ENCODE measurements around the gene GPRC5D. TPM values are rescaled to one million over a fixed set of nuclear protein-coding genes. Genes with fewer than 3 reads are reported as not detected.

GPRC5D gene
- total RNA-seq, 4 donors from 2014 or later, result 0.95 TPM; not detected in 3

- WGBS, 2 donors, result 91 to 92% methylated on average over 7 of the region's 7 CpGs
Observed at GRCh38 chr12:12922978-12923377, 29.0 kb downstream of the GPRC5D start.

GRCh38 chr12:12922191-12922616 lies 29.8 kb downstream of the GPRC5D start:
- WGBS, 2 donors, result 53 to 60% methylated on average over 6 of the region's 6 CpGs
- H3K4me1 ChIP-seq, result peaks cover 0 to 17% (median 11%) of the 10 kb centered on the region in 3 donors
- H3K4me3 ChIP-seq, result no peak overlapping the region
- H3K27me3 ChIP-seq, result no peaks in the 10 kb centered on the region
- intact Hi-C loops (cut with DNase I), result no loop called here
- TF ChIP-seq POLR2A (IDR thresholded peaks at IDR 0.05), result no peak
- TF ChIP-seq, protein P1, sequence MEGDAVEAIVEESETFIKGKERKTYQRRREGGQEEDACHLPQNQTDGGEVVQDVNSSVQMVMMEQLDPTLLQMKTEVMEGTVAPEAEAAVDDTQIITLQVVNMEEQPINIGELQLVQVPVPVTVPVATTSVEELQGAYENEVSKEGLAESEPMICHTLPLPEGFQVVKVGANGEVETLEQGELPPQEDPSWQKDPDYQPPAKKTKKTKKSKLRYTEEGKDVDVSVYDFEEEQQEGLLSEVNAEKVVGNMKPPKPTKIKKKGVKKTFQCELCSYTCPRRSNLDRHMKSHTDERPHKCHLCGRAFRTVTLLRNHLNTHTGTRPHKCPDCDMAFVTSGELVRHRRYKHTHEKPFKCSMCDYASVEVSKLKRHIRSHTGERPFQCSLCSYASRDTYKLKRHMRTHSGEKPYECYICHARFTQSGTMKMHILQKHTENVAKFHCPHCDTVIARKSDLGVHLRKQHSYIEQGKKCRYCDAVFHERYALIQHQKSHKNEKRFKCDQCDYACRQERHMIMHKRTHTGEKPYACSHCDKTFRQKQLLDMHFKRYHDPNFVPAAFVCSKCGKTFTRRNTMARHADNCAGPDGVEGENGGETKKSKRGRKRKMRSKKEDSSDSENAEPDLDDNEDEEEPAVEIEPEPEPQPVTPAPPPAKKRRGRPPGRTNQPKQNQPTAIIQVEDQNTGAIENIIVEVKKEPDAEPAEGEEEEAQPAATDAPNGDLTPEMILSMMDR (IDR thresholded peaks at IDR 0.05), result no peak
- peak overlapping the region in 1 of 4 donors; percentile 21 for H3K27ac ChIP-seq
- DNase-seq, result no peak
- H3K9me3 ChIP-seq, result no peaks in the 10 kb centered on the region
- no peaks in the 10 kb centered on the region for H3K36me3 ChIP-seq

More at GRCh38 chr12:12922978-12923377, 29.0 kb downstream of the GPRC5D start:
- no peaks in the 10 kb centered on the region for H3K36me3 ChIP-seq
- H3K4me1 ChIP-seq, result peaks cover 0 to 18% (median 11%) of the 10 kb centered on the region in 3 donors
- no peak for TF ChIP-seq POLR2A (IDR thresholded peaks at IDR 0.05)
- TF ChIP-seq, protein P1 (IDR thresholded peaks at IDR 0.05), result no peak
- H3K9me3 ChIP-seq, result no peaks in the 10 kb centered on the region
- DNase-seq, result no peak
- H3K27me3 ChIP-seq, result no peaks in the 10 kb centered on the region
- intact Hi-C loops (cut with DNase I), result no loop called here
- H3K27ac ChIP-seq, result no peak overlapping the region
- no peak overlapping the region for H3K4me3 ChIP-seq

DNA sequence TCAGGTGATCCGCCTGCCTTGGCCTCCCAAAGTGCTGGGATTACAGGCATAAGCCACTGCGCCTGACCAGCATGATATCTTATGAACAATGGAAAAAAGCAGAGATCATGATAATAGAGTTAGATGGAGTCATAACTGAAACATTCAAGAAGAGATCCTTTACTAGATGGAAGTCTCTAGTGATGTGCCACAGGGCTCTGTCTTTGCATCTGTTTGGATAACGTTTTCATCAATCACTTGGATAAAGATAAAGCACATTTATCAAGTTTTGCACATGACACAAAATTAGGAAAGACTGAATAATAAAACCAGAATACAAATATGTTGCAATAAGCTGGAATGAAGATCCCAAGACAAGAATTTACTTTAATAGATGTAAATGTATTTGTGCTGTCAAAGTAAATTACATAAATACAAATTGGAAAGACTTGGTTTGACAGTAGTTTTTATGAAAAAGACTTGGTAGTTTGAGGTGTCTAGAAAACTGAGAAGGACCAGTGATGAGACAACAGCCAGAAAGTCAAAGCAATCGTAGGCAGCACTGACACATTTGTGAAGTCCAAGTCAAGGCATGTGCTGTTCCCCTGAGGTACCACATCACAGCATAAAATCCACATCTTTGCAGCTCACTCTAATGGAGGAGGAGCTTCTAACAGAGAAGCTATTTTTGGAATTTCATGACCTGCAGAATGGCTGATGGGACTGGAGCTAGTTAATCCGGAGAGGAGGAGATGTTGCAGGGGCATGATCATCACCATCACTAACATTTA lies 32.1 kb downstream of the GPRC5D start:
- WGBS, 2 donors, result 58 to 77% methylated on average over 4 to 5 of the region's 5 CpGs
- no peaks in the 10 kb centered on the region for H3K9me3 ChIP-seq
- intact Hi-C loops (cut with DNase I), result loop anchor here (5.0 to 10.0 kb wide), 3 partner anchors 65 to 292 kb away; no protein-coding TSS in a partner anchor
- H3K27me3 ChIP-seq, result no peaks in the 10 kb centered on the region
- H3K4me3 ChIP-seq, result no peak overlapping the region
- TF ChIP-seq, protein P1 (IDR thresholded peaks at IDR 0.05), result no peak
- no peak for TF ChIP-seq POLR2A (IDR thresholded peaks at IDR 0.05)
- H3K4me1 ChIP-seq, result peaks cover 0 to 15% (median 12%) of the 10 kb centered on the region in 3 donors
- H3K36me3 ChIP-seq, result no peaks in the 10 kb centered on the region
- H3K27ac ChIP-seq, result no peak overlapping the region
- DNase-seq, result no peak

- TF ChIP-seq, protein P1 (IDR thresholded peaks at IDR 0.05), result no peak
- no peak for TF ChIP-seq POLR2A (IDR thresholded peaks at IDR 0.05)
- Histone ChIP-seq H3K9me3 (no peaks in the 10 kb centered on the region), H3K36me3 (no peaks in the 10 kb centered on the region), H3K4me1 (peaks cover 0 to 15% (median 12%) of the 10 kb centered on the region in 3 donors), H3K27ac (no peak overlapping the region), H3K27me3 (no peaks in the 10 kb centered on the region), H3K4me3 (no peak overlapping the region)
- intact Hi-C loops (cut with DNase I), result loop anchor here (5.0 to 10.0 kb wide), 3 partner anchors 66 to 293 kb away; no protein-coding TSS in a partner anchor
- 67 to 70% methylated on average over 4 to 5 of the region's 6 CpGs for WGBS, 2 donors
- DNase-seq, result no peak
Observed at GRCh38 chr12:12918781-12919389, 33.1 kb downstream of the GPRC5D start.

GRCh38 chr12:12917517-12917916 lies 34.5 kb downstream of the GPRC5D start:
- peaks cover 0 to 8% (median 0%) of the 10 kb centered on the region in 3 donors for H3K36me3 ChIP-seq
- WGBS, 2 donors, result 85 to 96% methylated on average over 2 of the region's 2 CpGs
- TF ChIP-seq, protein P1 (IDR thresholded peaks at IDR 0.05), result no peak
- no peak for TF ChIP-seq POLR2A (IDR thresholded peaks at IDR 0.05)
- no peaks in the 10 kb centered on the region for H3K9me3 ChIP-seq
- DNase-seq, result no peak
- intact Hi-C loops (cut with DNase I), result loop anchor here (5.0 to 10.0 kb wide), 3 partner anchors 67 to 295 kb away; no protein-coding TSS in a partner anchor
- H3K27ac ChIP-seq, result peak overlapping the region in 1 of 4 donors; percentile 27
- peaks cover 0 to 15% (median 12%) of the 10 kb centered on the region in 3 donors for H3K4me1 ChIP-seq
- no peaks in the 10 kb centered on the region for H3K27me3 ChIP-seq
- no peak overlapping the region for H3K4me3 ChIP-seq
